Gastroesophageal sphincter (tissue), 4 donors: ENCODE measurements around the gene DNALI1. TPM values are rescaled to one million over a fixed set of nuclear protein-coding genes. Genes with fewer than 3 reads are reported as not detected.

Experiments used
- ATAC-seq: fragments of 150-250 bp; one replicate; pipeline ENCODE4 v1.9.1; 2016; ENCODE audit warnings: mild to moderate bottlenecking, moderate library complexity
- H3K27ac ChIP-seq, 4 donors: fragments of 200-600 bp; sonication (generic) in 3 of 4; 1 replicate in 3 of 4; 2 replicates in 1 of 4; pipeline ENCODE4 v1.5.1; 2016 to 2019
- H3K27me3 ChIP-seq: fragments of 200-600 bp; sonication (generic); one replicate; pipeline ENCODE4 v1.5.1; 2019
- H3K36me3 ChIP-seq, 2 donors: fragments of 200-600 bp; sonication (generic); one replicate each; pipeline ENCODE4 v1.5.1; 2019; ENCODE audit warnings: control low read depth in 1 of 2
- H3K4me1 ChIP-seq, 3 donors: fragments of 200-600 bp; sonication (generic); 1 replicate in 2 of 3; 2 replicates in 1 of 3; pipeline ENCODE4 v1.5.1; 2016 to 2019; ENCODE audit warnings: control low read depth in 2 of 3
- H3K4me3 ChIP-seq, 2 donors: fragments of 200-600 bp; sonication (generic); one replicate each; pipeline ENCODE4 v1.5.1; 2019; ENCODE audit warnings: mild to moderate bottlenecking in 1 of 2, moderate library complexity in 1 of 2
- H3K9me3 ChIP-seq, 3 donors: fragments of 200-600 bp; sonication (generic); one replicate each; pipeline ENCODE4 v1.5.1; 2017 to 2019; ENCODE audit warnings: control low read depth in 2 of 3
- EP300 ChIP-seq: sonication (generic); formaldehyde crosslinking; IDR thresholded peaks from one replicate; pipeline ENCODE4 v1.6.1; 2017; ENCODE audit warnings: antibody characterized with exemption, mild to moderate bottlenecking
- POLR2A ChIP-seq, 2 donors: fragments of 450-650 bp; IDR thresholded peaks; one replicate each; pipeline ENCODE4 v1.6.1; 2017; ENCODE audit warnings: antibody characterized with exemption in 2 of 2, mild to moderate bottlenecking in 2 of 2, moderate library complexity in 1 of 2
- POLR2AphosphoS5 ChIP-seq: sonication (generic); formaldehyde crosslinking; IDR thresholded peaks from one replicate; pipeline ENCODE4 v1.6.1; 2017; ENCODE audit warnings: antibody characterized with exemption
- WGBS, 2 donors: methylation state at CpG; one replicate each; pipeline ENCODE4 v1.1.5; 2018; ENCODE audit warnings: low coverage in 1 of 2; 5-methylcytosine and 5-hydroxymethylcytosine counted together
- total RNA-seq, 4 donors: library from RNA; depleted of rRNA; stranded (reverse); fragments of >200 nt; gene quantifications; one replicate each; pipeline ENCODE4 v1.1.0, GENCODE V29; 2016
- TF ChIP-seq, protein P1 (sequence below), 4 experiments: fragments of 200-600 bp in 2 of 4; fragments of 450-650 bp in 2 of 4; sonication (generic) in 1 of 4; IDR thresholded peaks; one replicate each; pipeline ENCODE4 v1.5.1; 2017 to 2019; ENCODE audit warnings: antibody characterized with exemption in 4 of 4, mild to moderate bottlenecking in 2 of 4, moderate library complexity in 2 of 4

Gene DNALI1
- total RNA-seq, 4 donors from 2014 or later, result 10.2 to 15.7 (median 12.6) TPM

DNA sequence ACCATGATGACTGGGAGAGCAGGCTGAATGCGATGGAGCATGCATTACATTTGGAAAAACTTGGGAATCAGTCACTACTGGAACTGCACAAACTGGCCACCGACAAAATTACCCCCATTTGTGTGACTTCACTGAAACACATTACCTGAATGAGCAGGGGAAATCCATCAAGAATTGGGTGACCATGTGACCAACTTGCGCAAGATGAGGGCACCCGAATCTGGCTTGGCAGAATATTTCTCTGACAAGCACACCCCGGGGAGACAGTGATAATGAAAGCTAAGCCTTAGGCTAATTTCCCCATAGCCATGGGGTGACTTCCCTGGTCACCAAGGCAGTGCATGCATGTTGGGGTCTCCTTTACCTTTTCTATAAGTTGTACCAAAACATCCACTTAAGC lies 11.7 kb upstream of the DNALI1 start:
- Histone ChIP-seq H3K27me3 (no peaks in the 10 kb centered on the region), H3K9me3 (no peaks in the 10 kb centered on the region), H3K4me3 (no peak overlapping the region), H3K27ac (no peak overlapping the region), H3K4me1 (peaks cover 0 to 8% (median 0%) of the 10 kb centered on the region in 3 donors), H3K36me3 (peaks cover 0 to 96% of the 10 kb centered on the region in 2 donors)
- 76% methylated on average over 5 of the region's 5 CpGs; no CpG with 5 or more reads in 1 of the 2 donors for WGBS, 2 donors
- no peak for ATAC-seq
- TF ChIP-seq POLR2A (IDR thresholded peaks at IDR 0.05) (no peak), EP300 (no peak), POLR2AphosphoS5 (no peak)
- TF ChIP-seq, protein P1, sequence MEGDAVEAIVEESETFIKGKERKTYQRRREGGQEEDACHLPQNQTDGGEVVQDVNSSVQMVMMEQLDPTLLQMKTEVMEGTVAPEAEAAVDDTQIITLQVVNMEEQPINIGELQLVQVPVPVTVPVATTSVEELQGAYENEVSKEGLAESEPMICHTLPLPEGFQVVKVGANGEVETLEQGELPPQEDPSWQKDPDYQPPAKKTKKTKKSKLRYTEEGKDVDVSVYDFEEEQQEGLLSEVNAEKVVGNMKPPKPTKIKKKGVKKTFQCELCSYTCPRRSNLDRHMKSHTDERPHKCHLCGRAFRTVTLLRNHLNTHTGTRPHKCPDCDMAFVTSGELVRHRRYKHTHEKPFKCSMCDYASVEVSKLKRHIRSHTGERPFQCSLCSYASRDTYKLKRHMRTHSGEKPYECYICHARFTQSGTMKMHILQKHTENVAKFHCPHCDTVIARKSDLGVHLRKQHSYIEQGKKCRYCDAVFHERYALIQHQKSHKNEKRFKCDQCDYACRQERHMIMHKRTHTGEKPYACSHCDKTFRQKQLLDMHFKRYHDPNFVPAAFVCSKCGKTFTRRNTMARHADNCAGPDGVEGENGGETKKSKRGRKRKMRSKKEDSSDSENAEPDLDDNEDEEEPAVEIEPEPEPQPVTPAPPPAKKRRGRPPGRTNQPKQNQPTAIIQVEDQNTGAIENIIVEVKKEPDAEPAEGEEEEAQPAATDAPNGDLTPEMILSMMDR (IDR thresholded peaks at IDR 0.05), result no peak

DNA sequence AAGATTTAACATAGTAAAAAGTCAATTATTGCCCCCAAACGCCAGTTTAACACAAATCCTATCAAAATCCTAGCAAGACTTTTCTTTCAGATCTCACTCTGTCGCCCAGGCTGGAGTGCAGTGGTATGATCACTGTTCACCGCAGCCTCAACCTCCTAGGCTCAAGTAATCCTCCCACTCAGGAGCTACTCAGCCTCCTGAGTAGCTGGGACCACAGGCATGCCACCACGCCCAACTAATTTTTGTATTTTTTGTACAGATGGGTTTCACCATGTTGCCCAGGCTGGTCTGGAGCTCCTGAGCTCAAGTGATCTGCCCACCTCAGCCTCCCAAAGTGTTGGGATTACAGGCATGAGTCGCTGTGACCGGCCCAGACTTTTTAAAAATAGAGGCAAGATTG lies 7.4 kb upstream of the DNALI1 start:
- no peaks in the 10 kb centered on the region for H3K9me3 ChIP-seq
- TF ChIP-seq POLR2AphosphoS5, result no peak
- no peak for TF ChIP-seq EP300
- TF ChIP-seq POLR2A (IDR thresholded peaks at IDR 0.05), result no peak
- TF ChIP-seq, protein P1 (IDR thresholded peaks at IDR 0.05), result no peak
- H3K4me3 ChIP-seq, result no peak overlapping the region
- H3K27ac ChIP-seq, result no peak overlapping the region
- H3K27me3 ChIP-seq, result no peaks in the 10 kb centered on the region
- 80 to 95% methylated on average over 1 to 6 of the region's 6 CpGs for WGBS, 2 donors
- peaks cover 0 to 80% of the 10 kb centered on the region in 2 donors for H3K36me3 ChIP-seq
- ATAC-seq, result no peak
- peaks cover 0 to 41% (median 8%) of the 10 kb centered on the region in 3 donors for H3K4me1 ChIP-seq

DNA sequence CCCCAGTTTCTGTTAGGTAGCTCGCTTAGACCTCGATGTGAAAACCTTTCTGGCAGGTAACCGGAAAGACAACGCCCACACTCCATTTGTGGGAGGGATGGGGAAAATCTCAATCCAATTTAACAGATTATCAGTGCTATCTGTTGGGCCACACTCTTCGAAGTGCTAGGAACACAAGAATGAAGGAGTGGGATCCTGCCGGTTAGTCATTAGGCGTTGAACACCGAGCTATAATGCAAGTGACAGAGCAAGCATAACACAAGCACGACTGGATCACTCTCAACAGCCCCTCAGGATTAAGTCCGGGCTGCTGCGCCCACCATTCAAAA lies 3.2 kb upstream of the DNALI1 start:
- peaks cover 0 to 63% (median 19%) of the 10 kb centered on the region in 3 donors for H3K4me1 ChIP-seq
- TF ChIP-seq EP300 (no peak), POLR2AphosphoS5 (no peak), POLR2A (IDR thresholded peaks at IDR 0.05) (no peak)
- TF ChIP-seq, protein P1 (IDR thresholded peaks at IDR 0.05), result no peak
- WGBS, 2 donors, result 0 to 8% methylated on average over 7 to 11 of the region's 11 CpGs

DNA sequence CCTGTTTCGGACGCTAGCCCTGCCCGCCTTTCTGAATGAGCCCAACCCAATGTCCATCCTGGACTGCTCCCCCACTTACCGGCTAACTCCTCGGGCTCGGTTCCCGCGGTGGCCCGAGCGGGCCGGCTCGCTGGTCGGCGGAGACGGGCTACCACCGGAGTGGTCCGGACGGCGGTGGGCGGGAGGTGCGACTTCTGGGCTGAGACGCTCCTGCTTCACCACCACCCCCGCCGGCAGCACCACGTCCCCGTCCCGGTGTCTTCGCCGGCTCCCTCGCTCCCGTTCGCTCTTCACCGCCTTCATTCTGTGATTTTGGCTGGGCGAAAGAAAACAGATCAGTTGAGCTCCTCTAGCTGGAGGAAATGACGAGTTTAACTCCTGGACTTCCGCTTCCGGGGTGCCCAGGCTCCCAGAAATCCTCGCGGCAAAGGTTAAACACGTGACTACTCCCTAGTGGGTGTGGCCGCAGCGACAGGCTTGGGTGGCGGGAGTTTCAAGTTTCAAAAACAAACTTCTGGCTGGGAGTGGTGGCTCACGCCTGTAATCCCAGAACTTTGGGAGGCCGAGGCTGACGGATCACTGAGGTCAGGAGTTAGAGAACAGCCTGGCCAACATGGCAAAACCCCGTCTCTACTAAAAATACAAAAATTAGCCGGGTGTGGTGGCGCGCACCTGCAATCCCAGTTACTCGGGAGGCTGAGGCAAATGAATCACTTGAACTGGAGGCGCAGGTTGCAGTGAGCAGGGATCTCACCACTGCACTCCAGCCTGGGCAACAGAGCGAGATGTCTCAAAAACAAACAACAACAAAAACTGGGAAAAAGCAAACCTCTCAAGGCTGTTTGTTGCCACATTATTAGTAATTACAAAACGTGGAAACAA lies 2.6 kb upstream of the DNALI1 start, which contains the start of gene SNIP1:
Gene SNIP1, minus strand, starts transcription at position 367 of the 882 bp plus-strand sequence. Its CDS starts 64 bp downstream, at position 303.
- TF ChIP-seq EP300 (no peak), POLR2A (IDR thresholded peaks at IDR 0.05) (peak; percentile 69 to 82), POLR2AphosphoS5 (peak; percentile 96)
- TF ChIP-seq, protein P1 (IDR thresholded peaks at IDR 0.05), result peak in 1 of 4 experiments; percentile 13
- H3K4me1 ChIP-seq, result peaks cover 0 to 63% (median 19%) of the 10 kb centered on the region in 3 donors

More for the DNA sequence above, 3.2 kb upstream of the DNALI1 start:
- Histone ChIP-seq H3K27me3 (no peaks in the 10 kb centered on the region), H3K4me3 (peak overlapping the region; percentile 91 to 99), H3K36me3 (peaks cover 0 to 41% of the 10 kb centered on the region in 2 donors), H3K9me3 (no peaks in the 10 kb centered on the region), H3K27ac (peak overlapping the region; percentile 89 to 94 (median 92))
- no peak for ATAC-seq

More for the DNA sequence above, 2.6 kb upstream of the DNALI1 start, which contains the start of gene SNIP1:
- peak within 1 kb of the TSS; percentile 89 to 94 (median 92) for H3K27ac ChIP-seq
- H3K27me3 ChIP-seq, result no peaks in the 10 kb centered on the region
- H3K4me3 ChIP-seq, result peak within 1 kb of the TSS; percentile 91 to 99
- WGBS, 2 donors, result 25 to 56% methylated on average over 5 to 9 of the region's 54 CpGs
- H3K36me3 ChIP-seq, result peaks cover 0 to 42% of the 10 kb centered on the region in 2 donors
- no peaks in the 10 kb centered on the region for H3K9me3 ChIP-seq
- peak; percentile 93 for ATAC-seq
